HG02759 (cell line): ENCODE data around the gene ATG9B.
A peak's percentile ranks its signal among the peaks of the same experiment; 100 is the strongest.
"Not testable (repeated sequence)": the region's sequence is repeated elsewhere in the genome, so short reads cannot be mapped to it uniquely, and the experiment has no call there.

ENCODE experiments used
- ATAC-seq: cut with Tn5 transposase; IDR thresholded peaks from one replicate; pipeline ENCODE4 v1.9.1; 2021; ENCODE audit warnings: mild to moderate bottlenecking, moderate library complexity; ENCODE audit not compliant: unreplicated experiment

ATG9B gene

DNA sequence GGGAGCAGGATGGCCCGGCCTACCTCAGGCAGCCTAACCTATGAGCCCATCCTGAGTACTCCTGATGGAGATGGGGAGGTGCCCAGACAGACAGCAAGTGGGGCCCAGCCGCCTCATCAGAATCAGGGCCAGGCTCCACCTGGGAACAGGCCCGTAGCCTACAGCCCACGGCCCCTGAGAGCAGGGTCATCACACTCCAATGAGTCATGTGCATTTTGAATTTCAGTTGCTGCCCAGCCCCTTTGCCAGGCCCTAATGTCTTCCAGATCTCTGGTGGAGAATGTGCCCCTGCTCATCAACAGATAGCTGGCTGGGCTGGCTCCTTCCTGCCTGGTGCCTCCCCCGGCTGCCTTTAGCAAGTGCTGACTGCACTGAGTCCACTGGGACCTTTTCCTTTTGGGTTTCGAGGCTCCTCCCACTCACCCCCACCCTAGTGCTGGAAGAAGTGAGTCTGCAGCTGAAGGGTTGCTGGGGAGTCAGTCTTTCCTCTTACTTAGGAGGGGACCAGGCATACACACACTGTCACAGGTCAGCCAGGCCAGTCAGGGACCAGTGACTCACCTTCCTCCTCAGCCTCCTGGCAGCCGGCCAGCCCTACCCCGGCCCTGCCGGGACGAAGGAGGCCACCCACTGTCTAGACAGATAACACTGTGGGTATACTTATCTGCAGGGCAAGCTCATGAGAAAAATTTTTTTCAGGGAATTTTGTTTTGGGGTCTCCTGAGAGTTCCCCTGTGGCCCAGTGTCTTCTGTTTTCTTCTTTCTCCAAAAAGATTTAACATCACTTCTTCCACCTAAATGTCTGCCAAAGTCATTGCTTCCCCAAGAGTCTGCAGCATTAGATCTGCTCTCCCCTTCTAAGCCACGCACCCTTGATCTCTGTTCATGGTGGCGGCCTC is 14.9 kb upstream of the ATG9B start:
- peak; percentile 59 for ATAC-seq

DNA sequence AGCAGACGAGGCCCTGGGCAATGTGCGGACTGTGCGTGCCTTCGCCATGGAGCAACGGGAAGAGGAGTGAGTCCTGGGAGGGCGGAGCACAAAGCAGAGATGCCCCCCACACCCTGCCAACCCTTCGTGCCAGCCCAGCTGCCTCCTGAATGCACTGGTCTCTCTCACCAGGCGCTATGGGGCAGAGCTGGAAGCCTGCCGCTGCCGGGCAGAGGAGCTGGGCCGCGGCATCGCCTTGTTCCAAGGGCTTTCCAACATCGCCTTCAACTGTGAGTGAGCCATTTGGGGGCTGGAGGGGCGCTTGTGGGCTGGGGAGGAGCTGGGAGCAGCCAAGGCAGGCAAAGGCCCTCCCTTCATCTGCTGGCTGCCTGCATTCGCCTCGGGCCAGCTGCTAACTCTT is 11.6 kb upstream of the ATG9B start:
- no peak for ATAC-seq

DNA sequence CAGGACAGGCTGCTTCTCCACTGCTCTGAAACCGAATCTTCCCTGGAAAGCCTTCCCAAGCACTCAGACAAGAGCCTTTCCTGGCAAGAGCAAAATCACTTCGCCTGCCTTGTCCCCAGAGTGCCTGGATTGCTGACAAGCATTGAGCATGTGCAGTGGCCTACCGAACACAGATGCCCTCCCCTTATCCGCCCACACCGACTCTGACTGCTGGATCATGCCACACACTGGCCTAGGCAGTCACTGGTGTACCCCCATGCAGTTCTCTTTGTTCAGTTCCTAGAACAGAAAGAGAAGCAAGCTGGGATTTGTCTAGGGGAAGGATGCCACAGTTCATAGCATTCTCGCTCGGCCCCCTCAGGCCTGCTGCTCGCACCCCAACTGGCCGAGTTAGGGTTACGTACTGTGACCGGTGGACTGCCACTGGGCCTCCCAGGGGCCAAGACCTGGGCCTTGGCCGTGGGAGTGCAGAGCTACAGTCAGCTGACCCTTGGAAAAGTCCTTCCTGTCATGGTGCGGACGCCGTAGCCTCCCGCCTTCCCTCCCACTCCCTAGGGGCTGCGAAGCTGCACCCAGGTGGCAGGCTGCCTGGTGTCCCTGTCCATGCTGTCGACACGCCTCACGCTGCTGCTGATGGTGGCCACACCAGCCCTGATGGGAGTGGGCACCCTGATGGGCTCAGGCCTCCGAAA is 10.9 kb upstream of the ATG9B start:
- no peak for ATAC-seq

DNA sequence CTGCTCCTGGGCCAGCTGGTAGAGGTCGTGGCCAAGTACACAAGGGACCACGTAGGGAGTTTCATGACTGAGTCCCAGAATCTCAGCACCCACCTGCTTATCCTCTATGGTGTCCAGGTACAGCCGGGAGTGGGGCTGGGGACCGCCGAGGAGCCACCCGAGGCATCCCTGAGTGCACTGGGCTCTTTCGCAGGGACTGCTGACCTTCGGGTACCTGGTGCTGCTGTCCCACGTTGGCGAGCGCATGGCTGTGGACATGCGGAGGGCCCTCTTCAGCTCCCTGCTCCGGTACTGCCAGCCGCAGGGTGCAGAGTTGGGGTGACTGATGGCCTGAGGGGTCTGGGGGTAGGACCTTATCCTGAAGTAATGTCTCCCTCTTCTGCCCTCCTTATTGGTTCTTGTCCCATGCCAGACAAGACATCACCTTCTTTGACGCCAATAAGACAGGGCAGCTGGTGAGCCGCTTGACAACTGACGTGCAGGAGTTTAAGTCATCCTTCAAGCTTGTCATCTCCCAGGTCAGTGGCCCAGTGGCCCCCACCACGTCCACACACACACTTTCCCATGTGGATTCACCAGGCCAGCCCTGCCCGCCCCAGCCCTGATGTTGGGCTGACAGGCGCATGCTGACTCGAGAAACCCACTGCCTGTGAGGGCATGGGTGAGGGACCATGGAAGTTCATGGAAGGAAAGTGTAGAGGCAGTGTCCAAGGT is 10.2 kb upstream of the ATG9B start:
- ATAC-seq, result no peak

DNA sequence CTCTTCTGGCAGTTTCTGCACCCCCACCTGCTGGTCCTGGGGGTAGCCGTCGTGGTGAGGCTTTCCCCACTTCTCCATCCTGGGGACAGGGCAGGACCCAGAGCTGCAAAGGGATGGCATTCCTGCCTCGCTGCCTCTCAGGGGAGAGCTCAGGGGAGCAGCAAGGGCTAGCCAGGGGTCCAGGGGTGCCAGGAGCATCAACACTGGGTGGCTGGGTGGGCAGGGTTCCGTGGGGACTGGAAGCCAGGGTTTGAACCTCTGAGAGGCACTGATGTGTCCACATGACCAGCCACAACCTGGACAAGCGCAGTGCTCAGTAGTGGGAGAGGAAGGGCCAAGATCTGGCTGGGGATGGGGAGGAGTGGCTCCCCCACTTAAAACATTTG is 9.6 kb upstream of the ATG9B start:
- ATAC-seq, result no peak

DNA sequence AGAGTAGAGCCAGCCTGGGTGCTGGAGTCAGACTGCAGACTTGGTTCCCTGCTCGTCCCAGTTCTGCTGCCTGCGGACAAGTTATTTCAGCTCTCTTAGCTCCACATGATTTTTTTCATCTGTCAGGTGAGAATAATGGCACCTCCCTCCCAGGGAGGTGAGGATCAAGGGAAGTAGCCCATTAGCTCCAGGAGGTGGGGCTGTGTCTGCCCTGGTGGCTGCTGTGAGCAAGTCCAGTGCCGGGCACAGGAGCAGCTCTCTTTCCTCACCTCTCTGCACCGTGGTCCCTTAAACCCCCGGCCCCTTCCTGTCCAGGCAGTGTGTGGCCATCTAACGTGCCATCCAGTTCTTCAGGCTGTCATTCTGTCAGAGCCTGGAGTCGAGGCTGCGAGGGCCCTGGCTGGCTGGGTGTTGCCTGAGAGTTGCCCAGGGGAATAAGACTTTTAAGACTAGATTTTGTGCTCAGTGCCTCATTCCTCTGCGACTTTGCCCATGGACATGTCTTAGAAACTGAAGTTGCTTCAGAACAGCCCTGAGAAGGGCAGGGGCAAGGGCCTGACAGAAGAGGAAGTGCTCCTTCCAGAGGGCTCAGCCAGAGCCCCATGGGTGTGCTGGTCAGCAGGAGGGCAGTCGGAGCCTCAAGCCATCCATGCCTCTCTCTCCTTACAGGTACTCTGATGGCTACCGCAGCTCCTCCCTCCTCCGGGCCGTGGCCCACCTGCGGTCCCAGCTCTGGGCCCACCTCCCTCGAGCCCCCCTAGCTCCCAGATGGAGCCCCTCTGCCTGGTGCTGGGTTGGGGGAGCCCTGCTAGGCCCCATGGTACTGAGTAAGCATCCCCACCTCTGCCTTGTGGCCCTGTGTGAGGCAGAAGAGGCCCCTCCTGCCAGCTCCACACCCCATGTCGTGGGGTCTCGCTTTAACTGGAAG is 8.9 kb upstream of the ATG9B start:
- ATAC-seq, result no peak

DNA sequence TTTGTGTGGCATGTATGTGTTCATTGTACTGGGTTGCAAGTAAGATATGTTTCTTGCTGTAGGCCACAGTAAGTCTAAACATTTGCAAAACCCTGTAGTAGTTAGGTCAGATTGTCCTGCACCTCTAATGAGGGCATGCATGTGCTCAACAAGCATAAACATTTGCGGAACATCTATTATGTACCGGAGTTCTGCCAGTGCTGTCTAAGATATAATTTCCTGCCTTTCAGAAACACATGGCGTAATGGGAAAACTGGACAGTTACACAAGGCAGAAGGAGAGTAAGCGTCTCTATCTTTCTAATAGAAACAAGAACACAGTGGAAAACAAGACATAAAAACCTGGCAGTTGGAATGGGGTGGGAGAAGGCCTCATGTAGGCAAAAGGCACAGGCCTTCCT is 6.7 kb upstream of the ATG9B start:
- ATAC-seq, result no peak

DNA sequence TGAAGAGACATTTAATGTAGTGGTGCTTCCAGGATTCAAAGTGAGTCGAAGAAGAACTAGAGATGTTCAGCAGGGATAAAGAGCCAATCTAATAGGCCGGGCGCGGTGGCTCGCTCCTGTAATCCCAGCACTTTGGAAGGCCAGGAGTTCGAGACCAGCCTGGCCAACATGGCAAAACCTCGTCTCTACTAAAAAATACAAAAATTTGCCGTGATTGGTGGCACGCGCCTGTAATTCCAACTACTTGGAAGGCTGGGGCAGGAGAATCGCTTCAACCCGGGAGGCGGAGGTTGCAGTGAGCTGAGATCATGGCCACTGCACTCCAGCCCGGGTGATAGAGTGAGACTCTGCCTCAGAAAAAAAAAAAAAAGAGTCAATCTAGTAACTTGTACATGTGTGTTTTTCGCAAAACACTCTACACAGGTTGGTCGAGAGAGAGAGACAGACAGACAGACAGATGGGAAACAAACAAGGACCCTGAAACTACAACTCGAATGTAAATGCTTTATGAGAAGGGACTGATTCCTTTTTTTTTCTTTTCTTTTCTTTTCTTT is 4.7 kb upstream of the ATG9B start:
- no peak for ATAC-seq

DNA sequence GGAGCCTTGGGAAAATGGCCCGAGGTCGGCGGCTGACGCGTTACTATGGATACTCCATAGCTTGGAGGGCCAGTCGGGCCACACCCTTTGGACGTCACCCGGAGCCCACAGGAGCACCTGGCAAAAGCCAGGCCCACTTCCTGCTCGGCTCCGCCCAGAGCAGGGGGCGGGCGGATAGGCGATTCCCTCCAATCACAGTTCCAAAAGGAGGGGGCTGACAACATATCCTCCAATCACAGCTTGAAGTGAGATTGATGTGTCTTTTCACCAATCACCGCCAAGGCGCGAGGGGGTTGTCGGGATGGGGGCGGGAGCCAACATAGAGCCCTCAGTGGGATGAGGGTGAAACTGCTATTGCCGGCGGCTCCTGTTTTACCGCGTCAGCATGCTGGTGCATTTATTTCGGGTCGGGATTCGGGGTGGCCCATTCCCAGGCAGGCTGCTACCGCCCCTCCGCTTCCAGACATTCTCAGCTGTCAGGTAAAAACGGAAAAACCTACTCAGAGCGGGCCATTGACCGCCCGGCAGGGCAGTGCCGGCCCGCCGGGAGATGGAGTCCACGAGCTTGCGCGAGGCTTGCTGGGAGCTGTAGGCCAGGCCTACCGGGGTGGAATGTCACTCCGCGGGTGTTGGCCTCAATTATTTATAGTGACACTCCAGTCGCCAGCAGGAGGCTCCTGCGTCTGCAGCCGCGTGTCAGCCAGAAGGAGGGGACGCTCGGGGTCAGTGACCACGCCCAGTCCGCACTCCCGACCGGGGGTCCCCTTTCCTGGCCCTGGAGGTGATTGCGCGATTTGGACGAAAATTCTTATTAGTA is 4.0 kb upstream of the ATG9B start, which contains the start of gene ABCB8:
TSS of gene ABCB8 (plus strand) at position 320 of the 817 bp plus-strand sequence. CDS start at position 386, 66 bp downstream.
- ATAC-seq, result peak; percentile 96

DNA sequence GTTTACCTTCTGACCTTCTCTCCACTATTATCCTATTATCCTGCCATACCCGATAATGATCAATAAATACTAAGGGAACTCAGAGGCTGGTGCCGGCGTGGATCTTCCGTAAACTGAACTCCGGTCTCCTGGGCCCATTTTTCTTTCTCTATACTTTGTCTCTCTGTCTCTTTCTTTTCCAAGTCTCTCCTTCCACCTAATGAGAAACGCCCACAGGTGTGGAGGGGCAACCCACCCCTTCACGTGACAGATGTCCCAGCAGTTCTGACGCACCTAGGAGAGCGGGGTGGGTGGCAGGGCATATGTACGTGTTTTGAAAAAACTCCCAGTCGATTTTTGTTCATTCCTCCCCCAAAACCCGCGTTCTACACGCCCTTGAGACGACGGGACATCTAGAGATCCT is 3.4 kb upstream of the ATG9B start:
- ATAC-seq, result peak; percentile 1

DNA sequence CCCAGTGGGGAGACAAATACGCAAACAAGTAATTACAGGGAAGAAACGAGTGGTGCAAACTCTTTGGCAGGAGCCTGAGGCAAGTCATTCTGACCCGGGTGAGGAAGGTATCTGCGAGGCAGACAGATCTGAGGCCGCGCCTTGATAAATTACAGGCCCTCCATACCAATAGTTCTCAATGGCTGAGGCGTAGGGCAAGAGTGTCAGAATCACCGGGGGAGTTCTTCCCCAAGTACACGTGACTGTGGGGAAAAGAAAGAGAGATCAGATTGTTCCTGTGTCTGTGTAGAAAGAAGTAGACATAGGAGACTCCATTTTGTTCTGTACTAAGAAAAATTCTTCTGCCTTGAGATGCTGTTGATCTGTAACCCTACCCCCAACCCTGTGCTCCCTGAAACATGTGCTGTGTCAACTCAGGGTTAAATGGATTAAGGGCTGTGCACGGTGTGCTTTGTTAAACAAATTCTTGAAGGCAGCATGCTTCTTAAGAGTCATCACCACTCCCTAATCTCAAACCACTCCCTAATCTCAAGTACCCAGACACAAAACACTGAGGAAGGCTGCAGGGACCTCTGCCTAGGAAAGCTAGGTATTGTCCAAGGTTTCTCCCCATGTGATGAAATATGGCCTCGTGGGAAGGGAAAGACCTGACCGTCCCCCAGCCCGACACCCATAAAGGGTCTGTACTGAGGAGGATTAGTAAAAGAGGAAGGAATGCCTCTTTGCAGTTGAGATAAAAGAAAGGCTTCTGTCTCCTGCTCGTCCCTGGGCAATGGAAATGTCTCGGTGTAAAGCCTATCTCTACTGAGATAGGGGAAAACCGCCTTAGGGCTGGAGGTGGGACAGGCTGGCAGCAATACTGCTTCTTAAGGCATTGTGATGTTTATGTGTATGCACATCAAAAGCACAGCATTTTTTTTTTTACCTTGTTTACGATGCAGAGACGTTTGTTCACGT is 2.8 kb upstream of the ATG9B start:
- not testable (repeated sequence) for ATAC-seq

DNA sequence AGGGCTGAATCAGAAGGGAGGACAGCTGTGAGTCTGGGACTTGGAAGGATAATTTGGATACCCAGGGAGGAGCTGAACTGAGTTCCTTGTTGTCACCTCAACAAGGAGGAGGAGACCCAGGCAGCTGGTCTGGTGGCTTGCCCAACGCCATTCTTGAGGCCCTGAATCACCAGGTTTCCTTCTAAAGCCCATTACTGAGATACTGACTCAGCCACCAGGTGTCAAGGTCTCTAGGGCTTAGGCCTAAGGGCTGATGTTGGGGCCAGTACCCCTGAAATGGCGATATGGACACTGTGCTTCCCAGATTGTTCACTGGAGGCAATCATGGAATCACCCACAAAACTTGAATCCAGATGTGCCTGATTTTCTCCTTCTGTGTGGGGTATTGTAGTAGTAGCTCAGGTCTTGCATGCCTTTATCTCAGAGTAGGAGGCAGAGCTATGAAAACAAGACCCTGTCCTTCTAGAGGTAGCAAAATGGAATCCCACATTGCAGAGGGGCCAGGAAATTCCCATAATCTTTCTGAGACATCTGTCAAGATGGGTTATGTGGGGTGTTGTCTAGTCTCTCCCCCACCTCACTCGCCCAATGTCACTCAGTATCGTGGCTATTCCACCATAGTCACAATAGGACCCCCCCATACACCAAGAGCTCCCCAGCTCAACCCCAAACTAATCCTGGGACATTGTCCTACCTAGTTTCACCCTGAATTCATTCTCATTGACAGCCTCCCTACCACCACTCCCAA is 1.8 kb upstream of the ATG9B start:
- no peak for ATAC-seq

DNA sequence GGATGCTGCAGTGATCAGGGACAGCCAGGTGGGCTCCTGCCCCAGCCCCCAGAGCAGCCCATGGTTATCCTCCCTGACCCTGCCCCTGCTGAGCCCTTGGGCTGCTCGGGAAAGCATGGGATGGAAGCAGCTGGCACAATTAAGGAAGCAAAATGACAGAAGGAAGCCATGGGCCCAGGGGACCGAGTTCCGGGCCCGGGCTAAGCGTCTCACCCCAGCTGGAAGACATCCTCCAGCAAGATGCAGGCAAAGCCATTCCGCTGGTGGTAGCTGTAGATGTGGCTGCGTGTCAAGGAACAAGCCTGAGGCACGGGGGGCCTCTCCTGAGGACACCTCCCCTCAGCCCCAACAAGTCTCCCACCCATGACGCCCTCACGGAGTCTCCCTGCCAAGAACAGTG is 1.1 kb downstream of the ATG9B start:
- no peak for ATAC-seq

DNA sequence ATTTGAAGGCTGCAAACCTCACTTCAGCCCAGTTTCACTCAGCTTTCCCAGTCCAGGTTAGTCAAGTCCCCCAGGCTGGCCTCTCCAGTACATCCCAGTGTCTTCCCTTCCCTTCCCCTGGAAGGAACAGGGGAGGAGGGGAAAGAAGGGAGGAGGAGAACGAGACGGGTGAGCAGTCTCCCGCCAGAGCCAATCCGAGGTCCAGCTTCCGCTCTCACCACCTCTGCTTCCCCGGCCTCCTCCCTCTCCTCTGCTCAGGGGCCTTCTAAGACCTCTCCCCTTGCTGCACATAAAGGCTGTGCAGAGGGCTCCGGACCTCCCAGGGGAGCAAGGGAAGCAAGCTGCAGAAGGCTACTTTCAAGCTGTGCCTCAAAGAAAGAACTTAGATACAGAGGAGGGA is 4.1 kb downstream of the ATG9B start:
- ATAC-seq, result no peak

DNA sequence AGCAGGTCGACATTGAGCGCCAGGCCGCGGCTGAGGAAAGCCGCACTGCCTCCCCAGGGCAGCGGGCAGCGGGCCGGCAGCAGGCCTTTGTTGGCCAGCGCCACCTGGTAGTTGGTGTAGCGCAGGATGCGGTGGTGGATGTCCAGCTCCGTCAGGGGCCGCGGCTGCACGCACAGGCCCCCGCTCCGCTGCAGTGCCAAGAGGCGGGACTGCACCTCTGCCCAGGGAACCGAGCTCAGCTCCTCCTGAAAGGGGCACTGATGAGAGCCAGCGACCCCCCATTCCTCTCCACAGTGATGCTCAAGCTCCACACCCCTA is 5.2 kb downstream of the ATG9B start:
- ATAC-seq, result no peak

DNA sequence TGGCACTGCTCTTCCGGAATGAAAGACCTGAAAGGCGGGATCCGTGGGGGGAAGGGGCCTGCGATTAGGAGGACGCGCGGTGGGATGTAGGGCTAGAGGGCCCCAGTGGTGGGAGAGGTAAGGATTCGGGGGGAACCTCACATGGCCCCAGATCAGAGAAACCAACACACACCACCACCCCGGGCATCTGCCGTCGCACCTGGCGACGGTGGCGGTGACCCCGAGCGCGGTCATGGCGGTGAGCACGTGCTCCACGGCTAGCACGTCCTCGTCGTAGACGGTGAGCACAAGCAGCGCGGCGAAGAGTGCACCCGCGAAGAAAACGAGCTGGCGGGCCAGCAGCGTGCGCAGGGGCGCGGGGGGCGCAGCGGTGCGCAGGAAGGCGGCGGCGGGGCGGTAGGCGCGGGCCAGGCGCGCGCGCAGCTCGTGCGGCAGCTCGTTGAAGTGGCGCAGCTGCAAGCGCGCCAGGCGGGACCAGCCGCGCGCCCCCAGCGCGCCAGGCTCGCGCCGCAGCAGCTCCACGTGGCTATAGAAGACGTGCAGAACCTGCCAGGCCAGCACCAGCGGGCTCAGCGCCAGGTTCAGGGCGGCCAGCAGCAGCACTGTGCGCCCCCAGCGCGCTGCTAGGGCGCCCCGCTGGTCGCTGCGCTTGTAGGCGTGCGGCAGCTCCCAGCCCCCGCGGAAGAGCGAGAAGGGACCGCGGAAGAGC is 5.7 kb downstream of the ATG9B start:
- ATAC-seq, result no peak

DNA sequence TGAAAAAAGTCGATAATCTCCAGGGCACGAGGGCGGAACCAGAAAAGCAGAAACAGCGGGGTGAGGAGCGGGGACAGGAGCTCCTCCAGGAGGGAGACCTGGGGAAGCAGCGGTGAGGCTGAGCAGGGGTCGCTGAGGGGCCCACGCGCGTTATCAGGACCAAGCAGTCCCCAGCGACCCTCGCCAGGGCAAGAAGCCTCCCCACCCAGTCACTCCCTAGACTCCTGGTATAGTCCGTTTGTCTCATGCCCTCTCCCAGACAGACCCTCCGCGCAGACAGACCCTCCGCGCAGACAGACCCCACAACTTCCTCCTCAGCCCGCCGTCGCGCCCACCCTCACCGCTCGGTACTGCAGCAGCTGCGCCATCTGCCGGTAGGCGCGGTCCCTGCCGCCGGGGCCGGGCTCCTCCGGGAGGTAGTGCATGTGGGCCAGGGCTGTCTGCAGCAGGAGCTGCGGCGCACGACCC is 6.3 kb downstream of the ATG9B start:
- peak; percentile 66 for ATAC-seq
